Measurements from ENCODE around the gene FRAT2. TPM values are rescaled to one million over a fixed set of nuclear protein-coding genes. Genes with fewer than 3 reads are reported as not detected.

FRAT2 gene
- total RNA-seq, 1 experiment from 2014 or later: 4.7 TPM

DNA sequence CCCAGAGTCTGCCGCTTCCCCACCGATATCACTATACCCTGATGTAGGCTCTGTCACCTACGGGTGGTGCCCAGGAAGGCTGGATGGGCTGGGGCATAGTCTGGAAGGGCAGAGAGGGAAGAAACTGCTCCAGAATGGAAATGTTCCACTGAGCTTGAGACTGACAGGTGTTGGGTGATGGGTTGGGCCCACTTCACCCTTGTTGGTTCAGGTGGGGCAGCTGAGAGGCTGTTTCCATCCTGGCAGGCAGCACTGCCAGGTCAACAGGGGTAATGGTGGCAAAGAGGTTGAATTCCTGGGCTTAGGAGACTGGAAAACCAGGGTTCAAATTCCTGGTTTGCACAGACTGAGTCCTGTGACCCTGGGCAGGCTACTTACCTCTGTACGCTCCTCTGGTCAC lies 28.5 kb upstream of the FRAT2 start:
- CTCF ChIA-PET: interaction anchor here (0.6 kb wide), 1 partner anchor 18 kb away, joined by 6 read pairs; no protein-coding TSS in a partner anchor

DNA sequence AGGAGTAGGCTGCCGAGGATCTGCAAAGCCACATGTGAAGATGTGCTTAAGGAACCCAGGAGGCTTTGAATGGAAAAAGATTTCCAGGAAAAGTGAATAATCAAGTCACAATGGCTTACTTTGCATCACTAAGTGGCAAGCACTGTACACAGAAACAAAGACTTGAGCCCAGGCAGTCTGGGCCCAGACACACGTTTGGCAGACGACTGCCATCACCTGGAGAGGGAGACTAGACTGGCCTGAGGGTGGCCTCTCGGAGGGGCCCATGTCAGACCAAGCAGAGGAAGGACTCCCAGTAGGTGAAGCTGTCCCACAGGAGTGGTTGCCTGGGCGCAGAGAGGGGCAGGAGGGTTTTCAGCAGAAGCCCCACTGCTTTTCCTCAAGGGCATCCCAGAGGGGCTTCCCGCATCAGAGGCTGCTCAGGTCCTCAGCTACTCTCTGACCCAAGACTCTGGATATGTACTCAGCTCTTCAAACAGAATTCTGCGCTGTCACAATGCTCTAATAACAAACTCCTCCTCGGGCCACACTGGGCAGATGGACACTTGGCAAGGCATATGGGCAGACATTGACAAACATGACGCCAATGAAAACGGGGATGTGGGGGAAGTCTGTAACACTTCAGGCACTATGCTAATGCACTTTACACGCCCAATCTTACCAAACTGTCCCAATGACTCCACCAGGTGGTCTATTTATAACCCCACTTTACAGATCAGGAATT lies 27.9 kb upstream of the FRAT2 start:
- intact Hi-C loops (cut with micrococcal nuclease; ENCODE audit: unreplicated experiment): no loop called here
- Histone ChIP-seq H3K9me3 (ENCODE audit: low read depth, low read length, poor library complexity, severe bottlenecking) (no peaks in the 10 kb centered on the region), H3K27me3 (replicated peaks; ENCODE audit: insufficient read depth, low read depth, low read length, poor library complexity) (no peaks in the 10 kb centered on the region), H3K4me1 (ENCODE audit: insufficient read depth, low read length, poor library complexity, severe bottlenecking) (no peaks in the 10 kb centered on the region), H3K27ac (ENCODE audit: low read depth, low read length, poor library complexity, severe bottlenecking) (no peak overlapping the region), H3K36me3 (ENCODE audit: insufficient read depth, low read length, poor library complexity, severe bottlenecking) (peaks cover 9% of the 10 kb centered on the region), H3K4me3 (ENCODE audit: low read depth, low read length, poor library complexity, severe bottlenecking) (no peak overlapping the region)
- BruUV-seq (replicated peaks): no TSS peak
- no peak for DNase-seq (ENCODE audit: low spot score)
- ChIA-PET POLR2A (ENCODE audit: low non-redundant PET) (no interaction called here), CTCF (no interaction called here)
- TF ChIP-seq, protein P1, sequence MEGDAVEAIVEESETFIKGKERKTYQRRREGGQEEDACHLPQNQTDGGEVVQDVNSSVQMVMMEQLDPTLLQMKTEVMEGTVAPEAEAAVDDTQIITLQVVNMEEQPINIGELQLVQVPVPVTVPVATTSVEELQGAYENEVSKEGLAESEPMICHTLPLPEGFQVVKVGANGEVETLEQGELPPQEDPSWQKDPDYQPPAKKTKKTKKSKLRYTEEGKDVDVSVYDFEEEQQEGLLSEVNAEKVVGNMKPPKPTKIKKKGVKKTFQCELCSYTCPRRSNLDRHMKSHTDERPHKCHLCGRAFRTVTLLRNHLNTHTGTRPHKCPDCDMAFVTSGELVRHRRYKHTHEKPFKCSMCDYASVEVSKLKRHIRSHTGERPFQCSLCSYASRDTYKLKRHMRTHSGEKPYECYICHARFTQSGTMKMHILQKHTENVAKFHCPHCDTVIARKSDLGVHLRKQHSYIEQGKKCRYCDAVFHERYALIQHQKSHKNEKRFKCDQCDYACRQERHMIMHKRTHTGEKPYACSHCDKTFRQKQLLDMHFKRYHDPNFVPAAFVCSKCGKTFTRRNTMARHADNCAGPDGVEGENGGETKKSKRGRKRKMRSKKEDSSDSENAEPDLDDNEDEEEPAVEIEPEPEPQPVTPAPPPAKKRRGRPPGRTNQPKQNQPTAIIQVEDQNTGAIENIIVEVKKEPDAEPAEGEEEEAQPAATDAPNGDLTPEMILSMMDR (conservative IDR thresholded peaks at IDR 0.05; ENCODE audit: low read depth, low read length): no peak
- no peak for TF ChIP-seq EZH2 (IDR thresholded peaks at IDR 0.05; ENCODE audit: borderline replicate concordance, low read depth, low read length, poor library complexity, severe bottlenecking)

More for the DNA sequence above, 28.5 kb upstream of the FRAT2 start:
- no peak overlapping the region for H3K27ac ChIP-seq (ENCODE audit: low read depth, low read length, poor library complexity, severe bottlenecking)
- H3K4me1 ChIP-seq (ENCODE audit: insufficient read depth, low read length, poor library complexity, severe bottlenecking): no peaks in the 10 kb centered on the region
- H3K36me3 ChIP-seq (ENCODE audit: insufficient read depth, low read length, poor library complexity, severe bottlenecking): peaks cover 9% of the 10 kb centered on the region
- no peak overlapping the region for H3K4me3 ChIP-seq (ENCODE audit: low read depth, low read length, poor library complexity, severe bottlenecking)
- intact Hi-C loops (cut with micrococcal nuclease; ENCODE audit: unreplicated experiment): no loop called here
- no peak for TF ChIP-seq EZH2 (IDR thresholded peaks at IDR 0.05; ENCODE audit: borderline replicate concordance, low read depth, low read length, poor library complexity, severe bottlenecking)
- TF ChIP-seq, protein P1 (conservative IDR thresholded peaks at IDR 0.05; ENCODE audit: low read depth, low read length): no peak
- POLR2A ChIA-PET (ENCODE audit: low non-redundant PET): no interaction called here
- H3K9me3 ChIP-seq (ENCODE audit: low read depth, low read length, poor library complexity, severe bottlenecking): no peaks in the 10 kb centered on the region
- BruUV-seq (replicated peaks): no TSS peak
- no peak for DNase-seq (ENCODE audit: low spot score)
- no peaks in the 10 kb centered on the region for H3K27me3 ChIP-seq (replicated peaks; ENCODE audit: insufficient read depth, low read depth, low read length, poor library complexity)

DNA sequence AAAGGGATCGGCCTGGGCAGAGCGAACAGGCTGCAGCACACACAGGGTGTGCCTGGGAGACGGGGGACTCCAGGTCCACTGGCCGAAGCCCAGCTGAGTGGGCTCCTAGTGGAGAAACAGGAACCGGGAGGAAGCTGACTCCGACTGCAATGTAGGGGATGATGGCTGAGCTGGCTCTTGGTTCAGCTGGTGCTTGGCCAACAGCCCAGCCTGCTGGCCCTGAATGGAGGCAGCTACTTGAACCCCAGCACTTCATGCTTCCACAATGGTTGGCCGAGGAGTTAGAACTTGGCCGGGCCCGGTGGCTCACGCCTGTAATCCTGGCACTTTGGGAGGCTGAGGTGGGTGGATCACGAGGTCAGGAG lies 27.0 kb upstream of the FRAT2 start:
- Histone ChIP-seq H3K4me3 (ENCODE audit: low read depth, low read length, poor library complexity, severe bottlenecking) (no peak overlapping the region), H3K36me3 (ENCODE audit: insufficient read depth, low read length, poor library complexity, severe bottlenecking) (peaks cover 10% of the 10 kb centered on the region), H3K27ac (ENCODE audit: low read depth, low read length, poor library complexity, severe bottlenecking) (no peak overlapping the region), H3K4me1 (ENCODE audit: insufficient read depth, low read length, poor library complexity, severe bottlenecking) (no peaks in the 10 kb centered on the region), H3K9me3 (ENCODE audit: low read depth, low read length, poor library complexity, severe bottlenecking) (no peaks in the 10 kb centered on the region), H3K27me3 (replicated peaks; ENCODE audit: insufficient read depth, low read depth, low read length, poor library complexity) (no peaks in the 10 kb centered on the region)
- POLR2A ChIA-PET (ENCODE audit: low non-redundant PET): no interaction called here
- no peak for TF ChIP-seq EZH2 (IDR thresholded peaks at IDR 0.05; ENCODE audit: borderline replicate concordance, low read depth, low read length, poor library complexity, severe bottlenecking)
- TF ChIP-seq, protein P1 (conservative IDR thresholded peaks at IDR 0.05; ENCODE audit: low read depth, low read length): no peak
- CTCF ChIA-PET: no interaction called here
- no TSS peak for BruUV-seq (replicated peaks)
- DNase-seq (ENCODE audit: low spot score): no peak
- intact Hi-C loops (cut with micrococcal nuclease; ENCODE audit: unreplicated experiment): no loop called here

Data from A673 (cell line).